HG03565 (cell line): ENCODE measurements around the gene SRXN1.
"Not testable (repeated sequence)": the region's sequence is repeated elsewhere in the genome, so short reads cannot be mapped to it uniquely, and the experiment has no call there.

Source experiments
- ATAC-seq: cut with Tn5 transposase; IDR thresholded peaks from one replicate; pipeline ENCODE4 v1.9.1; 2021; ENCODE audit warnings: mild to moderate bottlenecking, moderate library complexity; ENCODE audit not compliant: unreplicated experiment

Gene SRXN1

GRCh38 chr20:653110-653589, at the start of gene SRXN1:
Gene SRXN1 (minus strand): TSS chr20:653200. CDS start chr20:653185, 15 bp downstream.
- ATAC-seq: peak; percentile 76

GRCh38 chr20:701401-702129, 48.6 kb upstream of the SRXN1 start:
- ATAC-seq: no peak

GRCh38 chr20:699811-700338, 46.9 kb upstream of the SRXN1 start:
- ATAC-seq: no peak

GRCh38 chr20:699342-699741, 46.3 kb upstream of the SRXN1 start:
- no peak for ATAC-seq

- ATAC-seq: no peak
These were observed 45.3 kb upstream of the SRXN1 start for GRCh38 chr20:698276-698675.

- no peak for ATAC-seq
These were observed 44.8 kb upstream of the SRXN1 start for GRCh38 chr20:697826-698225.

GRCh38 chr20:695165-695866, 42.3 kb upstream of the SRXN1 start:
- no peak for ATAC-seq

- ATAC-seq: no peak
These were observed 41.5 kb upstream of the SRXN1 start for GRCh38 chr20:694496-694895.

- not testable (repeated sequence) for ATAC-seq
These were observed 40.8 kb upstream of the SRXN1 start for GRCh38 chr20:693786-694185.

GRCh38 chr20:692044-692443, 39.0 kb upstream of the SRXN1 start:
- no peak for ATAC-seq

GRCh38 chr20:689947-690346, 36.9 kb upstream of the SRXN1 start:
- no peak for ATAC-seq

GRCh38 chr20:689348-689747, 36.3 kb upstream of the SRXN1 start:
- no peak for ATAC-seq

- no peak for ATAC-seq
These were observed 35.8 kb upstream of the SRXN1 start for GRCh38 chr20:688809-689212.

GRCh38 chr20:687468-688203, 34.6 kb upstream of the SRXN1 start:
- no peak for ATAC-seq

- no peak for ATAC-seq
These were observed 31.8 kb upstream of the SRXN1 start for GRCh38 chr20:684676-685319.

GRCh38 chr20:682123-682522, 29.1 kb upstream of the SRXN1 start:
- no peak for ATAC-seq

GRCh38 chr20:680638-681187, 27.7 kb upstream of the SRXN1 start:
- ATAC-seq: no peak

- no peak for ATAC-seq
These were observed 25.0 kb upstream of the SRXN1 start for GRCh38 chr20:677957-678356.

- no peak for ATAC-seq
These were observed 24.0 kb upstream of the SRXN1 start for GRCh38 chr20:676967-677366.

GRCh38 chr20:676315-676937, 23.4 kb upstream of the SRXN1 start:
- ATAC-seq: no peak
